Transverse colon (tissue), 4 donors: ENCODE data around the gene MCRS1. TPM values are rescaled to one million over a fixed set of nuclear protein-coding genes. Genes with fewer than 3 reads are reported as not detected.

Experiments
- DNase-seq: peaks from one replicate; pipeline ENCODE4 v3.0.0-alpha.2; 2019
- H3K27ac ChIP-seq, 4 donors: fragments of 200-600 bp; sonication (generic); 2 replicates each; pipeline ENCODE4 v1.5.1; 2016 to 2018; ENCODE audit warnings: inconsistent platforms in 4 of 4
- H3K27me3 ChIP-seq: fragments of 200-600 bp; sonication (generic); 2 replicates; pipeline ENCODE4 v1.5.1; 2017; ENCODE audit warnings: inconsistent platforms
- H3K36me3 ChIP-seq, 4 donors: fragments of 200-600 bp; sonication (generic); 2 replicates each; pipeline ENCODE4 v1.5.1; 2017 to 2019; ENCODE audit warnings: inconsistent platforms in 4 of 4
- H3K4me1 ChIP-seq, 4 donors: fragments of 200-600 bp; sonication (generic); 2 replicates each; pipeline ENCODE4 v1.5.1; 2017 to 2020; ENCODE audit warnings: inconsistent platforms in 4 of 4
- H3K4me3 ChIP-seq, 4 donors: fragments of 200-600 bp; sonication (generic); 1 replicate in 1 of 4; 2 replicates in 3 of 4; pipeline versions ENCODE4 v1.5.1 to v1.6.1; 2017 to 2019; ENCODE audit warnings: inconsistent platforms in 4 of 4
- H3K9me3 ChIP-seq, 2 donors: fragments of 200-600 bp; sonication (generic); 2 replicates each; pipeline ENCODE4 v1.5.1; 2017 to 2019; ENCODE audit warnings: inconsistent platforms in 2 of 2
- EP300 ChIP-seq: sonication (generic); formaldehyde crosslinking; IDR thresholded peaks from one replicate; pipeline ENCODE4 v1.6.1; 2017; ENCODE audit warnings: antibody characterized with exemption, low read depth
- POLR2A ChIP-seq: fragments of 450-650 bp; IDR thresholded peaks from one replicate; pipeline ENCODE4 v1.6.1; 2016; ENCODE audit warnings: antibody characterized with exemption, mild to moderate bottlenecking, moderate library complexity
- POLR2AphosphoS5 ChIP-seq, 3 donors: sonication (generic); formaldehyde crosslinking; IDR thresholded peaks; one replicate each; pipeline ENCODE4 v1.6.1; 2016; ENCODE audit warnings: antibody characterized with exemption in 3 of 3
- WGBS, 2 donors: methylation state at CpG; one replicate each; pipeline ENCODE4 v1.1.5; 2018; ENCODE audit warnings: low coverage in 1 of 2; 5-methylcytosine and 5-hydroxymethylcytosine counted together
- in situ Hi-C, 4 donors: fragments of 200-750 bp; cut with MboI; loops; one replicate each; pipeline versions ENCODE4 v1.15.0 to v1.15.1; 2017; ENCODE audit warnings: low sequenced_read_pairs in 3 of 4, low pct_ligation_motif_present in 1 of 4, low pct_unique_long_range_greater_than_20kb in 1 of 4
- intact Hi-C: fragments of 100-400 bp; cut with DNase I; formaldehyde crosslinking; loops from one replicate; pipeline ENCODE4 v1.15.1; 2023; ENCODE audit warnings: low total_unique reads
- total RNA-seq, 4 donors: library from RNA; depleted of rRNA; stranded (reverse); fragments of >200 nt; gene quantifications; one replicate each; pipeline ENCODE4 v1.1.0, GENCODE V29; 2016
- TF ChIP-seq, protein P1 (sequence below), 5 experiments: fragments of 200-600 bp in 3 of 5; fragments of 450-650 bp in 2 of 5; sonication (generic) in 3 of 5; IDR thresholded peaks; 1 replicate in 2 of 5; 2 replicates in 3 of 5; pipeline ENCODE4 v1.5.1; 2016 to 2017; ENCODE audit warnings: antibody characterized with exemption in 5 of 5, inconsistent platforms in 3 of 5, mild to moderate bottlenecking in 2 of 5, moderate library complexity in 1 of 5

The MCRS1 gene
- total RNA-seq, 4 donors from 2014 or later: 57.8 to 120 (median 78.4) TPM

DNA sequence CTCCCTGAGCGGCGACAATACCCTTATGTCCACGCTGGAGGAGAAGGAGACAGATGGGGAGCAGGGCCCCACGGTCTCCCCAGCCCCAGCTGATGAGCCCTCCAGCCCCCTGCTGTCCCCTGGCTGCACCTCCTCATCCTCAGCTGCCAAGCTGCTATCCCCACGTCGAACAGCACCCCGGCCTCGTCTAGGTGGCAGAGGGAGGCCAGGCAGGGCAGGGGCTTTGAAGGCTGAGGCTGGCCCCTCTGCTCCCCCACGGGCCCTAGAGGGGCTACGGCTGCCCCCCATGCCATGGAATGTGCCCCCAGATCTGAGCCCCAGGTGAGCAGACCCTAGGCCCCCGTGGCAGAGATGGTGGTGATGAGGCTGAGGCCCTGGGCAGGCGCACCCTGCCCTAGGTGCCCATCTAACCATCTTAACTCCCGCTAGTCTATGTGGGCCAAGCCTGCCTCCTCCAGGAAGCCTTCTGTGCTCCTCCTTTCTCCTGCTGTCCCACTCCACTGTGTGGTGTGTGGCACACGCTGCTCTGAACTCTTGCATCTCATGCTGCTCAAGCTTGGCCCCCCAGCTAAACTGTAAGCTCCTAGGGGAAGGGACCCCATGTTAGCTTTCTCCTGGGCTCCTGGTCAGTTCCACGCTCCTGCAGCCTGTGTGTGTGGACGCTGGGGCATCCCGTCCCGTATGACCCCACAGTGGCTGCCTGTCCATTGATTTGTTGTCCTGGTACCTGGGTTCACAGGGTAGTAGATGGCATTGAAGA, 12.1 kb downstream of the MCRS1 start:
- intact Hi-C loops: no loop called here
- Histone ChIP-seq H3K4me1 (no peaks in the 10 kb centered on the region), H3K36me3 (peaks cover 0 to 26% (median 9%) of the 10 kb centered on the region in 4 donors), H3K9me3 (no peaks in the 10 kb centered on the region), H3K27me3 (no peaks in the 10 kb centered on the region), H3K4me3 (no peak overlapping the region), H3K27ac (no peak overlapping the region)
- DNase-seq: no peak
- in situ Hi-C loops: no loop called here
- TF ChIP-seq EP300: no peak
- TF ChIP-seq POLR2AphosphoS5 (IDR thresholded peaks at IDR 0.05): no peak
- no peak for TF ChIP-seq POLR2A
- TF ChIP-seq, protein P1, sequence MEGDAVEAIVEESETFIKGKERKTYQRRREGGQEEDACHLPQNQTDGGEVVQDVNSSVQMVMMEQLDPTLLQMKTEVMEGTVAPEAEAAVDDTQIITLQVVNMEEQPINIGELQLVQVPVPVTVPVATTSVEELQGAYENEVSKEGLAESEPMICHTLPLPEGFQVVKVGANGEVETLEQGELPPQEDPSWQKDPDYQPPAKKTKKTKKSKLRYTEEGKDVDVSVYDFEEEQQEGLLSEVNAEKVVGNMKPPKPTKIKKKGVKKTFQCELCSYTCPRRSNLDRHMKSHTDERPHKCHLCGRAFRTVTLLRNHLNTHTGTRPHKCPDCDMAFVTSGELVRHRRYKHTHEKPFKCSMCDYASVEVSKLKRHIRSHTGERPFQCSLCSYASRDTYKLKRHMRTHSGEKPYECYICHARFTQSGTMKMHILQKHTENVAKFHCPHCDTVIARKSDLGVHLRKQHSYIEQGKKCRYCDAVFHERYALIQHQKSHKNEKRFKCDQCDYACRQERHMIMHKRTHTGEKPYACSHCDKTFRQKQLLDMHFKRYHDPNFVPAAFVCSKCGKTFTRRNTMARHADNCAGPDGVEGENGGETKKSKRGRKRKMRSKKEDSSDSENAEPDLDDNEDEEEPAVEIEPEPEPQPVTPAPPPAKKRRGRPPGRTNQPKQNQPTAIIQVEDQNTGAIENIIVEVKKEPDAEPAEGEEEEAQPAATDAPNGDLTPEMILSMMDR (IDR thresholded peaks at IDR 0.05): no peak
- WGBS, 2 donors: 88 to 93% methylated on average over 3 to 16 of the region's 18 CpGs

DNA sequence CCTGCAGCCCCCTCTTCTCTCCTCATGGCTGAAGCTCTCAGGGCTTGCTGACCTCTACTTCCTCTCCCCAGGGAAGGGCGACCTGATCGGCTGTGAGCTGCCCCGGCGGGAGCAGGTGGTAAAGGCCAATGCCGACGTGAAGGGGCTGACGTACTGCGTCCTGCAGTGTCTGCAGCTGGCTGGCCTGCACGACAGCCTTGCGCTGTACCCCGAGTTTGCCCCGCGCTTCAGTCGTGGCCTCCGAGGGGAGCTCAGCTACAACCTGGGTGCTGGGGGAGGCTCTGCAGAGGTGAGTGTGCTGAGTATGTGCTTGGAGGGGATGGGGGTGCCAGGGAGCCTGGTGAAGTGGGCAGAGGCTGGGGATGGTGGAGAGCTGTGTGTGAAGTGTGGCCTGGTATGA, 13.7 kb downstream of the MCRS1 start:
- DNase-seq: no peak
- H3K9me3 ChIP-seq: no peaks in the 10 kb centered on the region
- H3K27me3 ChIP-seq: peaks cover 6% of the 10 kb centered on the region
- H3K4me3 ChIP-seq: no peak overlapping the region
- WGBS, 2 donors: 84% methylated on average over 12 of the region's 15 CpGs; no CpG with 5 or more reads in 1 of the 2 donors
- in situ Hi-C loops: no loop called here
- H3K27ac ChIP-seq: no peak overlapping the region
- H3K36me3 ChIP-seq: peaks cover 0 to 15% (median 3%) of the 10 kb centered on the region in 4 donors
- intact Hi-C loops: no loop called here
- TF ChIP-seq POLR2A (no peak), EP300 (no peak), POLR2AphosphoS5 (IDR thresholded peaks at IDR 0.05) (no peak)
- TF ChIP-seq, protein P1 (IDR thresholded peaks at IDR 0.05): no peak
- H3K4me1 ChIP-seq: peaks cover 0 to 2% (median 1%) of the 10 kb centered on the region in 4 donors

DNA sequence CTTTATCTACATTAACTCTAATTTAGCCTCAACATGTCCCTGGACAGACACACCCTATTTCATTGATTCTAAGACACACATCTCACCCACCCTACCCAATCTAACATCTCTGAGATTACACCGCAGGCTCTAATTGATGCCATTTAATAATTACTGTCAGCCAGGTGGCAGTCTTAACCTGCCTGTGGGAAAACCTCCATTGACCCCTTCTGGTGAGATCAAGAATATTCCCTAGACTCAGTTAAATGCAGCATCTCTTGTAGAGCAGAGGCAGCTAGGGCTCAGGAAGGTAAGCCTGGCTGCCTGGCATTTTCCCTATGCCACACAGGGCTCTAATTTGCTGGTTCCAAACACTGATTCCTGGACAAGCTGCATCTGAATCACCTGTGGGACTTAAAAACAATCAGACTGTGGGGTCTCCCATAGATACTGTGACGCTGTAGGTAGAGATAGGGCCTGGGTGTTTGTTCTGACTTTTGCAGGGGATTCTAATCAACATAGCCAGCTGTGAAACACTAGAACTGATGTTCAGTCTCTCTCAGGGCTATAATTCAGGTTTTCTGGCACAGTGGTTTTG, 14.3 kb downstream of the MCRS1 start:
- intact Hi-C loops (no loop called here), in situ Hi-C loops (no loop called here)
- Histone ChIP-seq H3K4me3 (no peak overlapping the region), H3K27me3 (peaks cover 13% of the 10 kb centered on the region), H3K9me3 (no peaks in the 10 kb centered on the region), H3K27ac (no peak overlapping the region), H3K36me3 (peaks cover 0 to 10% (median 3%) of the 10 kb centered on the region in 4 donors), H3K4me1 (peaks cover 0 to 9% (median 8%) of the 10 kb centered on the region in 4 donors)
- WGBS, 2 donors: 22 to 62% methylated on average over 1 to 2 of the region's 2 CpGs
- DNase-seq: no peak
- TF ChIP-seq, protein P1 (IDR thresholded peaks at IDR 0.05): peak in 3 of 5 experiments; percentile 30 to 45 (median 40)
- no peak for TF ChIP-seq POLR2A

DNA sequence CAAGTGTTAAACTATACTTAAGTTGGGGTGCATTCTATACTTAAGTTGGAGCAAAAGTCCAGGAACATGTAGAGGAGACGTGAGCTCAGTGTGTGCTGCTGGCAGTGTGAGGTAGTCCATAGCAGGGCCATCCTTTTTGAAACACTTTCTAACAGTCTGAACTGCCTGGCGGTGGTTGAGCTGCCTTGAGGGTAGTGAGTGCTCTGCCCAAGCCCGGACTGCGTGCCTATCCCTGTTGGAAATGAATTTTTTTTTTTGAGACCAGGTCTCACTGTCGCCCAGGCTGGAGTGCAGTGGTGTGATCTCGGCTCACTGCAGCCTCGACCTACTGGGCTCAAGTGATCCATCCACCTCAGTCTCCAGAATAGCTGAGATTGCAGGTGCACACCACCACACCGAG, 15.0 kb downstream of the MCRS1 start:
- TF ChIP-seq POLR2A (no peak), EP300 (no peak)
- in situ Hi-C loops: no loop called here
- H3K4me3 ChIP-seq: no peak overlapping the region
- intact Hi-C loops: no loop called here
- H3K36me3 ChIP-seq: peaks cover 0 to 4% (median 0%) of the 10 kb centered on the region in 4 donors
- DNase-seq: no peak
- no peak overlapping the region for H3K27ac ChIP-seq
- 86 to 92% methylated on average over 2 to 8 of the region's 8 CpGs for WGBS, 2 donors
- no peaks in the 10 kb centered on the region for H3K9me3 ChIP-seq
- H3K4me1 ChIP-seq: peaks cover 0 to 11% (median 10%) of the 10 kb centered on the region in 4 donors
- peaks cover 20% of the 10 kb centered on the region for H3K27me3 ChIP-seq
